ENCODE measurements around the gene ABCC4. TPM values are rescaled to one million over a fixed set of nuclear protein-coding genes. Genes with fewer than 3 reads are reported as not detected.
A peak's percentile ranks its signal among the peaks of the same experiment; 100 is the strongest.

The ABCC4 gene
- total RNA-seq (10 to 100 TPM; 29.0 to 87.2 (median 32.5) TPM), polyA plus RNA-seq (1 to 10 TPM; 1.5 to 4.9 (median 3.9) TPM)
- long read RNA-seq, donor 1, result 0 reads
- long read RNA-seq, donor 2, result 0 reads
- long read RNA-seq, donor 3, result 0 reads
- long read RNA-seq, donor 4, result 0 reads
- long read RNA-seq, donor 5, full-length matches to known transcripts, result 1 of 1 reads
- long read RNA-seq, donor 5, partial matches to known transcripts, result 0 of 1 reads
- long read RNA-seq, donor 5, other reads (novel, unspliced or antisense), result 0 of 1 reads
- long read RNA-seq, donor 6, result 0 reads
- long read RNA-seq, donor 7, full-length matches to known transcripts, result 1 of 1 reads
- long read RNA-seq, donor 7, partial matches to known transcripts, result 0 of 1 reads
- long read RNA-seq, donor 7, other reads (novel, unspliced or antisense), result 0 of 1 reads
- long read RNA-seq, donor 8, result 0 reads
- long read RNA-seq, donor 9, result 0 reads
- long read RNA-seq, donor 10, full-length matches to known transcripts, result 1 of 1 reads
- long read RNA-seq, donor 10, partial matches to known transcripts, result 0 of 1 reads
- long read RNA-seq, donor 10, other reads (novel, unspliced or antisense), result 0 of 1 reads

GRCh38 chr13:95301183-95301967 lies at the start of gene ABCC4:
Gene ABCC4 (minus strand): TSS chr13:95301451. CDS start chr13:95301314, 137 bp downstream.
- Histone ChIP-seq H3K36me3 (no peaks in the 10 kb centered on the region), H3K4me1 (peaks cover 15 to 51% (median 41%) of the 10 kb centered on the region in 4 donors), H3K9me3 (no peaks in the 10 kb centered on the region), H3K27me3 (peaks cover 0 to 13% (median 0%) of the 10 kb centered on the region in 3 donors), H3K4me3 (peak within 1 kb of the TSS; percentile 63 to 95 (median 81)), H3K27ac (peak within 1 kb of the TSS; percentile 77 to 85 (median 77))
- no peak for TF ChIP-seq POLR2A (IDR thresholded peaks at IDR 0.05)
- TF ChIP-seq CTCF (IDR thresholded peaks at IDR 0.05), result peak in 1 of 7 experiments; percentile 6
- DNase-seq, result peak; percentile 70 to 91
- intact Hi-C loops (cut with DNase I; ENCODE audit: low total_unique reads), result no loop called here
- WGBS, 5 donors, result 0 to 1% (median 1%) methylated on average over 13 to 97 of the region's 98 CpGs

GRCh38 chr13:95349267-95349666 lies 48.0 kb upstream of the ABCC4 start:
- no peaks in the 10 kb centered on the region for H3K27me3 ChIP-seq
- DNase-seq, result no peak
- intact Hi-C loops (cut with DNase I; ENCODE audit: low total_unique reads), result no loop called here
- TF ChIP-seq CTCF (IDR thresholded peaks at IDR 0.05), result no peak
- TF ChIP-seq POLR2A (IDR thresholded peaks at IDR 0.05), result no peak
- TF ChIP-seq EP300 (IDR thresholded peaks at IDR 0.05), result no peak
- TF ChIP-seq POLR2AphosphoS5 (IDR thresholded peaks at IDR 0.05), result no peak
- no peaks in the 10 kb centered on the region for H3K36me3 ChIP-seq
- no peaks in the 10 kb centered on the region for H3K9me3 ChIP-seq
- H3K4me1 ChIP-seq, result no peaks in the 10 kb centered on the region
- no peak overlapping the region for H3K4me3 ChIP-seq
- H3K27ac ChIP-seq, result no peak overlapping the region
- WGBS, 5 donors, result 59 to 89% (median 68%) methylated on average over 4 of the region's 4 CpGs

- H3K4me3 ChIP-seq, result no peak overlapping the region
- H3K27me3 ChIP-seq, result no peaks in the 10 kb centered on the region
- TF ChIP-seq EP300 (IDR thresholded peaks at IDR 0.05), result no peak
- TF ChIP-seq POLR2AphosphoS5 (IDR thresholded peaks at IDR 0.05), result no peak
- TF ChIP-seq CTCF (IDR thresholded peaks at IDR 0.05), result no peak
- no peak for TF ChIP-seq POLR2A (IDR thresholded peaks at IDR 0.05)
- WGBS, 5 donors, result 51 to 63% (median 57%) methylated on average over 3 of the region's 3 CpGs
- peak in 1 of 2 donors; percentile 37 for DNase-seq
- intact Hi-C loops (cut with DNase I; ENCODE audit: low total_unique reads), result no loop called here
- H3K36me3 ChIP-seq, result no peaks in the 10 kb centered on the region
- no peaks in the 10 kb centered on the region for H3K4me1 ChIP-seq
- H3K9me3 ChIP-seq, result no peaks in the 10 kb centered on the region
- no peak overlapping the region for H3K27ac ChIP-seq
Measured at GRCh38 chr13:95343944-95344343, 42.7 kb upstream of the ABCC4 start.

- WGBS, 5 donors, result 61 to 92% (median 78%) methylated on average over 5 of the region's 5 CpGs
- no peak for DNase-seq
- H3K36me3 ChIP-seq, result no peaks in the 10 kb centered on the region
- H3K27me3 ChIP-seq, result no peaks in the 10 kb centered on the region
- intact Hi-C loops (cut with DNase I; ENCODE audit: low total_unique reads), result no loop called here
- TF ChIP-seq CTCF (IDR thresholded peaks at IDR 0.05) (no peak), EP300 (IDR thresholded peaks at IDR 0.05) (no peak), POLR2AphosphoS5 (IDR thresholded peaks at IDR 0.05) (no peak), POLR2A (IDR thresholded peaks at IDR 0.05) (no peak)
- H3K9me3 ChIP-seq, result no peaks in the 10 kb centered on the region
- no peak overlapping the region for H3K27ac ChIP-seq
- no peaks in the 10 kb centered on the region for H3K4me1 ChIP-seq
- no peak overlapping the region for H3K4me3 ChIP-seq
Measured at GRCh38 chr13:95341441-95341840, 40.2 kb upstream of the ABCC4 start.

All from stomach (tissue), 19 donors.